Endothelial cell of umbilical vein (primary cell): ENCODE measurements around the gene CABYR. TPM values are rescaled to one million over a fixed set of nuclear protein-coding genes. Genes with fewer than 3 reads are reported as not detected.

ENCODE experiments used
- BruUV-seq: library from RNA; stranded (reverse); fragments of 400-500 nt; replicated peaks from 2 replicates; lab custom pipeline; 2021; lab: Mats Ljungman, UMichigan
- CTCF ChIA-PET: fragments of 300-600, 350-600 bp; sonication (Branson Sonifier 250); formaldehyde crosslinking; loops from one replicate; lab custom pipeline; 2021; ENCODE audit warnings: antibody characterized with exemption, inconsistent platforms; lab: Charles Lee
- POLR2A ChIA-PET: fragments of 300-600, 350-600 bp; sonication (Branson Sonifier 250); formaldehyde crosslinking; loops from one replicate; lab custom pipeline; 2021; ENCODE audit warnings: antibody characterized with exemption, inconsistent platforms; lab: Charles Lee
- DNase-seq: peaks from one replicate; pipeline ENCODE4 v3.0.0-alpha.2; 2011; ENCODE audit warnings: low read depth, low spot score
- FAIRE-seq: peaks from 2 replicates; lab custom pipeline; 2011; peaks lifted over from hg19 to GRCh38; lab: Jason Lieb, UNC
- H2AFZ ChIP-seq: 2 replicates; pipeline ENCODE4 v1.6.0; 2012; ENCODE audit warnings: low read depth, low read length, control low read depth, inconsistent platforms
- H3K27ac ChIP-seq: 2 replicates; pipeline ENCODE4 v1.5.1; 2011; ENCODE audit warnings: low read depth, mild to moderate bottlenecking, control low read depth, low read length, moderate library complexity; ENCODE audit not compliant: insufficient read depth
- H3K27me3 ChIP-seq, 2 experiments: 2 replicates each; pipeline versions ENCODE4 v1.6.0 to v1.6.1; 2011; ENCODE audit warnings: low read length in 2 of 2, mixed read lengths in 1 of 2; ENCODE audit not compliant: control insufficient read depth in 2 of 2, insufficient read depth in 2 of 2
- H3K36me3 ChIP-seq, 2 experiments: 2 replicates in 1 of 2; 3 replicates in 1 of 2; pipeline ENCODE4 v1.5.1; 2011; ENCODE audit warnings: low read length in 2 of 2, mild to moderate bottlenecking in 1 of 2, moderate library complexity in 1 of 2; ENCODE audit not compliant: control insufficient read depth in 2 of 2, insufficient read depth in 2 of 2; ENCODE audit errors: extremely low read depth in 1 of 2
- H3K4me1 ChIP-seq: 3 replicates; pipeline ENCODE4 v1.5.1; 2011; ENCODE audit warnings: mild to moderate bottlenecking, low read length; ENCODE audit not compliant: control insufficient read depth, insufficient read depth; ENCODE audit errors: extremely low read depth
- H3K4me2 ChIP-seq: 2 replicates; pipeline ENCODE4 v1.6.1; 2011; ENCODE audit warnings: low read length, control low read depth, mixed read lengths; ENCODE audit not compliant: insufficient read depth
- H3K4me3 ChIP-seq, 3 experiments: fragments of 200-600 bp in 1 of 3; sonication (generic), shearing (Covaris generic) in 1 of 3; replicated peaks in 1 of 3; 2 replicates each; pipeline ENCODE4 v1.5.1; 2011 to 2016; ENCODE audit warnings: control low read depth in 3 of 3, low read length in 3 of 3, mild to moderate bottlenecking in 2 of 3, inconsistent platforms in 1 of 3, low read depth in 1 of 3, moderate library complexity in 1 of 3; ENCODE audit not compliant: insufficient read depth in 1 of 3
- H3K79me2 ChIP-seq: 2 replicates; pipeline ENCODE4 v1.6.0; 2012; ENCODE audit warnings: low read length, inconsistent platforms; ENCODE audit not compliant: control insufficient read depth, insufficient read depth
- H3K9ac ChIP-seq: replicated peaks from 2 replicates; pipeline ENCODE3; 2011; ENCODE audit warnings: low read length, control low read depth; ENCODE audit not compliant: insufficient read depth; ENCODE audit errors: extremely low read depth
- H3K9me1 ChIP-seq: replicated peaks from 3 replicates; pipeline ENCODE4 v1.6.0; 2011; ENCODE audit warnings: mild to moderate bottlenecking, low read length; ENCODE audit not compliant: control insufficient read depth, insufficient read depth; ENCODE audit errors: extremely low read depth
- H3K9me3 ChIP-seq: replicated peaks from 2 replicates; pipeline ENCODE4 v1.5.1; 2012; ENCODE audit warnings: low read length, inconsistent platforms; ENCODE audit not compliant: control insufficient read depth, insufficient read depth
- H4K20me1 ChIP-seq: replicated peaks from 2 replicates; pipeline ENCODE3; 2011; ENCODE audit warnings: mild to moderate bottlenecking, low read length; ENCODE audit not compliant: control insufficient read depth, insufficient read depth; ENCODE audit errors: extremely low read depth
- CTCF ChIP-seq, 2 donors: IDR thresholded peaks; 1 replicate in 1 of 2; 2 replicates in 1 of 2; pipeline ENCODE4 v1.5.1; 2011; ENCODE audit warnings: low read length in 2 of 2, mild to moderate bottlenecking in 2 of 2, moderate library complexity in 2 of 2, control low read depth in 1 of 2, inconsistent platforms in 1 of 2, low read depth in 1 of 2; ENCODE audit not compliant: insufficient read depth in 1 of 2; ENCODE audit errors: extremely low read depth in 1 of 2
- EZH2 ChIP-seq: IDR thresholded peaks from 2 replicates; pipeline ENCODE4 v1.6.1; 2012; ENCODE audit warnings: borderline replicate concordance, low read depth, mild to moderate bottlenecking, moderate library complexity, low read length, inconsistent platforms; ENCODE audit not compliant: severe bottlenecking
- FOS ChIP-seq: IDR thresholded peaks from 2 replicates; pipeline ENCODE4 v1.6.1; 2011; ENCODE audit warnings: mild to moderate bottlenecking, low read length, moderate library complexity, borderline replicate concordance; ENCODE audit not compliant: insufficient read depth
- GATA2 ChIP-seq: IDR thresholded peaks from 2 replicates; pipeline ENCODE4 v1.7.0; 2011; ENCODE audit warnings: low read depth, mild to moderate bottlenecking, moderate library complexity, mixed read lengths, low read length; ENCODE audit not compliant: insufficient read length, insufficient read depth
- JUN ChIP-seq: IDR thresholded peaks from 2 replicates; pipeline ENCODE4 v1.6.1; 2011; ENCODE audit warnings: borderline replicate concordance, low read depth; ENCODE audit not compliant: insufficient read length, insufficient read depth
- MAX ChIP-seq: IDR thresholded peaks from 2 replicates; pipeline ENCODE4 v1.6.1; 2011; ENCODE audit not compliant: insufficient read depth, insufficient read length
- MYC ChIP-seq: IDR thresholded peaks from one replicate; pipeline ENCODE4 v1.6.1; 2011; ENCODE audit warnings: mild to moderate bottlenecking, low read depth, low read length
- POLR2A ChIP-seq: IDR thresholded peaks from 2 replicates; pipeline ENCODE4 v1.6.1; 2012; ENCODE audit warnings: low read depth, mild to moderate bottlenecking, control low read depth, low read length
- POLR2AphosphoS5 ChIP-seq: IDR thresholded peaks from 2 replicates; pipeline ENCODE4 v1.6.1; 2012; ENCODE audit warnings: low read depth, mild to moderate bottlenecking, control low read depth, low read length, moderate library complexity; ENCODE audit not compliant: insufficient read depth
- dilution Hi-C: fragments of 300-500 bp; cut with MboI; formaldehyde crosslinking; loops from one replicate; pipeline ENCODE4 v1.15.0; 2019; ENCODE audit warnings: low sequenced_read_pairs; ENCODE audit not compliant: extremely low pct_ligation_motif_present
- intact Hi-C: fragments of 100-400 bp; cut with micrococcal nuclease; formaldehyde crosslinking; loops from one replicate; pipeline ENCODE4 v1.10.0; 2022
- polyA plus RNA-seq, 4 experiments: library from polyadenylated mRNA; depleted of rRNA in 3 of 4; stranded (reverse) in 3 of 4; unstranded in 1 of 4; fragments of >200 nt; gene quantifications; 2 replicates each; pipeline versions ENCODE4 v1.2.1 to v1.2.3, GENCODE V29; 2011 to 2012; ENCODE audit warnings: missing spikeins in 1 of 4
- total RNA-seq: library from RNA; stranded (reverse); gene quantifications from 2 replicates; pipeline ENCODE4 v1.2.3, GENCODE V29; 2021

The CABYR gene
- total and polyA plus RNA-seq, 2 donors (not counting 3 experiments of a cell fraction or from before 2014, with no cell fraction given), result 3.9 to 8.9 TPM

- Histone ChIP-seq H2AFZ (no peak overlapping the region), H3K9ac (no peak overlapping the region), H3K9me3 (no peaks in the 10 kb centered on the region), H3K79me2 (no peaks in the 10 kb centered on the region), H3K27me3 (no peaks in the 10 kb centered on the region), H3K9me1 (no peaks in the 10 kb centered on the region), H3K4me2 (no peak overlapping the region), H3K4me3 (no peak overlapping the region), H3K36me3 (no peaks in the 10 kb centered on the region), H4K20me1 (no peaks in the 10 kb centered on the region), H3K4me1 (no peaks in the 10 kb centered on the region), H3K27ac (no peak overlapping the region)
- ChIA-PET CTCF (interaction anchor here (0.7 to 1.0 kb wide), 2 partner anchors 9 to 1312 kb away, joined by 3 read pairs; no protein-coding TSS in a partner anchor), POLR2A (no interaction called here)
- dilution Hi-C loops (no loop called here), intact Hi-C loops (no loop called here)
- FAIRE-seq (no peak), DNase-seq (no peak)
- BruUV-seq, result no TSS peak
- TF ChIP-seq FOS (no peak), POLR2A (no peak), EZH2 (no peak), CTCF (IDR thresholded peaks at IDR 0.05; ENCODE audit: extremely low read depth in 1 of 2, insufficient read depth in 1 of 2, low read depth in 1 of 2, low read length in 2 of 2) (no peak), MAX (no peak), POLR2AphosphoS5 (no peak), MYC (no peak), GATA2 (no peak), JUN (no peak)
These were observed 46.9 kb downstream of the CABYR start for GRCh38 chr18:24185805-24186204.
